NB4 (cell line): ENCODE measurements around the gene FILIP1L.

Experiments
- DNase-seq: peaks from one replicate; pipeline ENCODE4 v3.0.0; 2010; ENCODE audit warnings: low read depth
- H3K4me3 ChIP-seq: one replicate; pipeline ENCODE4 v1.5.1; 2011; ENCODE audit warnings: mild to moderate bottlenecking, low read depth, low read length, moderate library complexity
- MYC ChIP-seq: IDR thresholded peaks from 2 replicates; pipeline ENCODE4 v1.6.1; 2011; ENCODE audit warnings: low read depth, low read length
- POLR2A ChIP-seq: IDR thresholded peaks from 2 replicates; pipeline ENCODE4 v1.6.1; 2011; ENCODE audit warnings: mild to moderate bottlenecking; ENCODE audit not compliant: insufficient read length; ENCODE audit errors: extremely low read depth
- TF ChIP-seq, protein P1 (sequence below): IDR thresholded peaks from one replicate; pipeline ENCODE4 v1.5.1; 2012; ENCODE audit warnings: low read depth, low read length
- TF ChIP-seq, protein P2 (sequence below): IDR thresholded peaks from 2 replicates; pipeline ENCODE4 v1.6.1; 2011; ENCODE audit warnings: low read depth, low read length

The FILIP1L gene

DNA sequence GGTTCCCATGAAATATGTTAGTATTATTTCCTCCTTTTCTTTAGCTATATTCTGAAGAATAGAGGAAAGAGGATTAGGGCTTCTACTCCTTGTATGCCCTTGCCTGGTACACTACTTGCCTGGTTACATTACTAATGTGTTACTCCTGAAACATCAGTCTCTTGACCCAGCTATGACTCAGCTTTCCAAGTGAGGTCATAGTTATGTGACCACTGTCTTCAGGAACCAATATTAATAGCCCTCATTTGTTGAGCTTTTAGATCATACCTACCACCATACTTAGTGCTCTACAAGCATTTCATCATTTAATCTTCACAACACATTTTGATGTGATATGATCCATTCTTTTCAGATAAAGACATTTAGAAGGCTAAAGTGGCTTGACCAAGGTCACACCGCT lies 236.3 kb downstream of the FILIP1L start:
- H3K4me3 ChIP-seq: no peak overlapping the region
- peak; percentile 40 for DNase-seq
- TF ChIP-seq, protein P1, sequence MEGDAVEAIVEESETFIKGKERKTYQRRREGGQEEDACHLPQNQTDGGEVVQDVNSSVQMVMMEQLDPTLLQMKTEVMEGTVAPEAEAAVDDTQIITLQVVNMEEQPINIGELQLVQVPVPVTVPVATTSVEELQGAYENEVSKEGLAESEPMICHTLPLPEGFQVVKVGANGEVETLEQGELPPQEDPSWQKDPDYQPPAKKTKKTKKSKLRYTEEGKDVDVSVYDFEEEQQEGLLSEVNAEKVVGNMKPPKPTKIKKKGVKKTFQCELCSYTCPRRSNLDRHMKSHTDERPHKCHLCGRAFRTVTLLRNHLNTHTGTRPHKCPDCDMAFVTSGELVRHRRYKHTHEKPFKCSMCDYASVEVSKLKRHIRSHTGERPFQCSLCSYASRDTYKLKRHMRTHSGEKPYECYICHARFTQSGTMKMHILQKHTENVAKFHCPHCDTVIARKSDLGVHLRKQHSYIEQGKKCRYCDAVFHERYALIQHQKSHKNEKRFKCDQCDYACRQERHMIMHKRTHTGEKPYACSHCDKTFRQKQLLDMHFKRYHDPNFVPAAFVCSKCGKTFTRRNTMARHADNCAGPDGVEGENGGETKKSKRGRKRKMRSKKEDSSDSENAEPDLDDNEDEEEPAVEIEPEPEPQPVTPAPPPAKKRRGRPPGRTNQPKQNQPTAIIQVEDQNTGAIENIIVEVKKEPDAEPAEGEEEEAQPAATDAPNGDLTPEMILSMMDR: no peak
- no peak for TF ChIP-seq MYC
- TF ChIP-seq POLR2A: no peak
- TF ChIP-seq, protein P2, sequence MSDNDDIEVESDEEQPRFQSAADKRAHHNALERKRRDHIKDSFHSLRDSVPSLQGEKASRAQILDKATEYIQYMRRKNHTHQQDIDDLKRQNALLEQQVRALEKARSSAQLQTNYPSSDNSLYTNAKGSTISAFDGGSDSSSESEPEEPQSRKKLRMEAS: no peak

DNA sequence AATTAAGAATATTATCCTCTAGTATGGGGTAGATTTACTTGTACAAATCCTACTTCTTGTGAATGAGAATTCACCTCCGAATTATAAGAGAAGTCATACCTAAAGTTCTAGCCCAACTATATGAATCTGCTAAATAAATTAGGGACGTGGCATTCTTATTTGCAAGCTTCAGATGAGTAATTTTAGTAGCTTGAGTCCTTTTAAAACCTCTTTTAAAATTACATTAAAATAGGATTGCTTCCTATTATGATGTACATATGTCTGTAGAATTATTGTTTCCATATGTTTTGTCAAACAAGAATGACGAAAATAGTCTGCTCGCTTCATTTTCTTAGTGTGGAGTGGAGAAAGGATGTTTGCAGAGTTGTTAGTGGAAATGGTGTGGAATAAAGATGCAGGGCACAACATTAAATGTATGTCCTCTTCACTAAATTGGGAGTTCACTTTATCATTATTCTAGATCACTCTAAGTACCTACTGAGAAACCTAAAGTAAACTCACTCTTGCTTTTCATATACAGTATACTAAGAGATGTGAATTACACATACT lies 237.2 kb downstream of the FILIP1L start:
- no peak for TF ChIP-seq POLR2A
- TF ChIP-seq, protein P2: no peak
- TF ChIP-seq, protein P1: no peak
- no peak for TF ChIP-seq MYC
- DNase-seq: no peak
- no peak overlapping the region for H3K4me3 ChIP-seq

DNA sequence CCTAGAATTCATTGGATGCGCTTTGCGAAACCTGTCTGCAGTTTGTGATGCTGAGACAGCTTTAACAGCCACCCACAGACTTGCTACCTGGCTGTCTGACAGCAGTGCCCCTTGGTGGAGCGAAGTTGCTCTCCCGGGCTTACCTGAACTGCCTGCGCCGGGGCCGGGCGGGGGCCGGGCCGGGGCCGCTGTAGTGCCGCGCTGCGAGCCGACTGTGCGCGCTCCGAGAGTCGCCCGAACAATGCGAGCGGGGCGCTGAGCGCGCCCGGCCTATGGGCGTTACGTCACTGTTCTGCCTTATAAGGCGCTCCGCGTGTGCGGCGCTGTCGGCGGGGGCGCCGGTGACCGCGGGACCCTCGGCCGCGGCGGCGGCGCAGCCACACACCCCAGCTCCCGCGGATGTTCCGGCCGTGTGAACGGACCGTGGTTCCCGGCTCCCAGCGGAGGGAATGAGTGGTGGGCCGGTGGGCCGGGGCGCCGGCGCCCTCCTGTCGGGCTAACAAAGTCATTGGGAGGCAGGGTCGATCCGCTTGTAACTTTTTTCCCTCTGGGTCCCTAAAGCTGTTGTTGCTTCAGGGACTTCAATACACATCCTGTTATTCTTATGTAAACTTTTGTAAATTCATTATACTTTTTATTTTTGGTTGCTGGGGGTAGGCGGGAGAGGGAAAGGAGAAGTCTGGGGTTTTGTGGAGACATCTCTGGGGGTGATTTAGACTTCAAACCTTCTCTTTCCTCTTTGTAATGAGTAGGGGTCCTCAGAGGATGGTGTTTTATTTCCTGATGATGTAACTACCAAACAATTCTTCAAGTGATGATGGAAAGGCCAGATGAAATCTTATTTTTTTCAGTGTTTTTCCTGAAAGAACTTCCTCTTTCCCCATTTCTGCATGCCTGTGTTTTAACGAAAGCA lies 238.1 kb downstream of the FILIP1L start:
- peak; percentile 78 for DNase-seq
- no peak for TF ChIP-seq MYC
- TF ChIP-seq, protein P2: peak; percentile 52; the same call in 1 of the 2 replicates
- TF ChIP-seq, protein P1: no peak
- TF ChIP-seq POLR2A: no peak
- H3K4me3 ChIP-seq: peak overlapping the region; percentile 70

DNA sequence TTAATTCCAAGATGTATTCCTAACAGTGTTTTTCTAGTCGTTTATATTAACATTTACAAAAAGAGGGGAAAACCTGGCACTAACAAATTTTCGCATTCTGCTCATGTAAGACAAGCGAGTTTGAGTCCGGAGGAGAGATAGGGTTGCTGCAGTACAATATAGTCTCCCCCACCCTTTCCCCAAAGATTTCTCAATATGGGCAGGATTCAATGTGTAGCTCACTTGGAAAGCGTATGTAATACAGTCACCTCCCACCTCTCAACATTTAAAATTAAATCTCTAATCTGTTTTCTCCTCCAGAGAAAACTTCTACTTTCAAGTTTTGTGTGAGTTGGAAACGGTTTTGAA lies 238.7 kb downstream of the FILIP1L start:
- TF ChIP-seq, protein P1: no peak
- DNase-seq: peak; percentile 60
- H3K4me3 ChIP-seq: peak overlapping the region; percentile 70

DNA sequence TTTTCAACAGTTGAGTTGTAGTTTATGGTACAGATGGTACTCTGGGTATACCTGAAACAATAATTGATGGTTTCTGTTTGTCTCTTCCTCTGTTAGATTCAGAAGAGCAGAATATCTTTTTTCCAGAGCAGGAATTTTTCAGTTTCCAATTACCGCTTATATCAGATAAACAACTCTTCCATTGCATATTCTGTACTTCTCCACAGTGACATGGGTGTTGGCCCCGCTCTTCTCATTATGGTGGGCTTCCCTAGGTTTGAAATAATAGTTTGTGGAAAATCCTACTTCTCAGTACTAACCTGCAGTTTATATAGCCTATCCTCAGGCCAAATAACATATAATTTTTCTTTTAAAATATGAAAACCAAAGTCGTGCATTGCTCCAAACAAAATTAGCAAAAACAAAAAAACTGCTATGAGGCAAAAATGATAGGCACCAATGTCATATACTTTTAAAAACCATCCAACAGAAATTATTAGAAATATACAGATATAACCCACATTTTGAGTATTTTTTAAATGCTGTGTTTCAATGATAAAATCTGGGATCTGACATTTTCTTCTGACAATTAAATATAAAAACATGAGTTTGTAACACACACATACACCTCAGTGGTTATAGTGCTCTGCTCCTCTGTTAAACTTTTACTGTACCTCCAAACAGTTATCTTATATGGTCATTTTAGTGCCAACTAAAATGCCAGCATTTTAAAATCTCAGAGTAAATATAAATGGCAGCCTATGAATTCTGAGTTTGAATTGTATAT lies 239.9 kb downstream of the FILIP1L start:
- no peak for DNase-seq
- TF ChIP-seq, protein P2: no peak
- TF ChIP-seq MYC (no peak), POLR2A (no peak)
- TF ChIP-seq, protein P1: no peak
- H3K4me3 ChIP-seq: no peak overlapping the region
